GM23338 (cell line): ENCODE data around the gene CGRRF1. TPM values are rescaled to one million over a fixed set of nuclear protein-coding genes. Genes with fewer than 3 reads are reported as not detected.

ENCODE experiments used
- ATAC-seq: fragments of 200-7000 bp; cut with Tn5 transposase; 3 replicates; pipeline ENCODE4 v1.9.1; 2020
- DNase-seq: peaks from one replicate; pipeline ENCODE4 v3.0.0-alpha.2; 2015; ENCODE audit warnings: low spot score
- H2AFZ ChIP-seq: fragments of 200-600 bp; sonication (generic); 2 replicates; pipeline ENCODE4 v1.8.0; 2016; ENCODE audit warnings: antibody characterized with exemption, mild to moderate bottlenecking, moderate library complexity
- H3F3A ChIP-seq: fragments of 200-600 bp; sonication (generic); replicated peaks from 2 replicates; pipeline ENCODE4 v1.8.0; 2017; ENCODE audit warnings: antibody characterized with exemption, mixed run types, low read depth
- H3K27ac ChIP-seq: fragments of 200-600 bp; sonication (generic); 2 replicates; pipeline ENCODE4 v1.6.1; 2016; ENCODE audit warnings: low read depth
- H3K27me3 ChIP-seq: fragments of 200-600 bp; sonication (generic); 2 replicates; pipeline ENCODE4 v1.8.0; 2016; ENCODE audit warnings: mild to moderate bottlenecking, mixed run types, moderate library complexity; ENCODE audit not compliant: insufficient read depth
- H3K36me3 ChIP-seq: fragments of 200-600 bp; sonication (generic); 2 replicates; pipeline ENCODE4 v1.8.0; 2016; ENCODE audit warnings: mild to moderate bottlenecking; ENCODE audit not compliant: insufficient read depth
- H3K4me1 ChIP-seq: fragments of 200-600 bp; sonication (generic); 2 replicates; pipeline ENCODE4 v1.8.0; 2016; ENCODE audit warnings: mild to moderate bottlenecking, moderate library complexity; ENCODE audit not compliant: insufficient read depth
- H3K4me2 ChIP-seq: fragments of 200-600 bp; sonication (generic); 2 replicates; pipeline ENCODE4 v1.7.1; 2017; ENCODE audit warnings: mixed run types
- H3K4me3 ChIP-seq: fragments of 200-600 bp; sonication (generic); 2 replicates; pipeline ENCODE4 v1.6.1; 2016; ENCODE audit warnings: mixed run types
- H3K79me2 ChIP-seq: fragments of 200-600 bp; sonication (generic); replicated peaks from 2 replicates; pipeline ENCODE4 v1.8.0; 2017; ENCODE audit warnings: mild to moderate bottlenecking; ENCODE audit not compliant: insufficient read depth
- H3K9me2 ChIP-seq: fragments of 200-600 bp; sonication (generic); 2 replicates; pipeline ENCODE4 v1.8.0; 2017; ENCODE audit not compliant: insufficient read depth
- H4K20me1 ChIP-seq: fragments of 200-600 bp; sonication (generic); replicated peaks from 2 replicates; pipeline ENCODE4 v1.8.0; 2017; ENCODE audit warnings: mild to moderate bottlenecking; ENCODE audit not compliant: insufficient read depth
- H3K27ac Mint-ChIP-seq: 2 replicates; pipeline ENCODE4 v1.8.0; 2020; ENCODE audit warnings: inconsistent platforms, mild to moderate bottlenecking, moderate library complexity, mixed read lengths
- H3K27me3 Mint-ChIP-seq: 3 replicates; pipeline ENCODE4 v1.8.0; 2022; ENCODE audit warnings: low read depth, mild to moderate bottlenecking, moderate library complexity, mixed read lengths, inconsistent platforms; ENCODE audit not compliant: insufficient read depth, poor library complexity
- H3K36me3 Mint-ChIP-seq: 3 replicates; pipeline ENCODE4 v1.8.0; 2021; ENCODE audit warnings: low read depth, mild to moderate bottlenecking, inconsistent platforms, moderate library complexity, mixed read lengths
- H3K4me1 Mint-ChIP-seq: 3 replicates; pipeline ENCODE4 v1.8.0; 2020; ENCODE audit warnings: mild to moderate bottlenecking, inconsistent platforms, mixed read lengths
- H3K4me3 Mint-ChIP-seq: 3 replicates; pipeline ENCODE4 v1.8.0; 2021; ENCODE audit warnings: moderate library complexity, mild to moderate bottlenecking, inconsistent platforms, mixed read lengths
- H3K9me3 Mint-ChIP-seq: 3 replicates; pipeline ENCODE4 v1.8.0; 2020; ENCODE audit warnings: moderate library complexity, mild to moderate bottlenecking, inconsistent platforms, mixed read lengths
- EZH2phosphoT487 ChIP-seq: fragments of 200-600 bp; sonication (generic); IDR thresholded peaks from one replicate; pipeline ENCODE4 v1.8.1; 2018; ENCODE audit warnings: antibody characterized with exemption; ENCODE audit not compliant: unreplicated experiment
- JUNB ChIP-seq: IDR thresholded peaks from one replicate; pipeline ENCODE4 v1.6.1; 2016; ENCODE audit warnings: antibody characterized with exemption; ENCODE audit not compliant: unreplicated experiment
- POLR2AphosphoS5 ChIP-seq: IDR thresholded peaks from 2 replicates; pipeline ENCODE4 v1.6.1; 2016; ENCODE audit warnings: antibody characterized with exemption, low read depth
- ZNF331 ChIP-seq: fragments of 250-450 bp; sonication (Bioruptor Pico); IDR thresholded peaks from 2 replicates; pipeline ENCODE4 v1.5.0; 2020; ENCODE audit warnings: low read depth, mild to moderate bottlenecking, moderate library complexity
- polyA plus RNA-seq: library from polyadenylated mRNA; unstranded; fragments of >200 nt; fragmentation: Nextera tagmentation; extraction: Ambion mirVana; gene quantifications from 2 replicates; pipeline ENCODE4 v1.2.1, GENCODE V29; 2016
- total RNA-seq: library from RNA; depleted of rRNA; stranded (reverse); fragments of >200 nt; shearing (Covaris generic); gene quantifications from 2 replicates; pipeline ENCODE4 v1.2.3, GENCODE V29; 2014
- TF ChIP-seq, protein P1 (sequence below): fragments of 250-450 bp; sonication (Bioruptor Pico); IDR thresholded peaks from 2 replicates; pipeline ENCODE4 v1.5.0; 2020; ENCODE audit warnings: mild to moderate bottlenecking, moderate library complexity
- TF ChIP-seq, protein P2 (sequence below): IDR thresholded peaks from 2 replicates; pipeline ENCODE4 v1.6.1; 2016; ENCODE audit warnings: antibody characterized with exemption
- TF ChIP-seq, protein P3 (sequence below), 2 experiments: fragments of 200-600 bp in 1 of 2; sonication (generic) in 1 of 2; conservative IDR thresholded peaks; 2 replicates each; pipeline versions ENCODE4 v1.5.1 to v1.6.1; 2016 to 2017; ENCODE audit warnings: antibody characterized with exemption in 2 of 2, low read depth in 2 of 2, mild to moderate bottlenecking in 2 of 2, moderate library complexity in 1 of 2

Gene CGRRF1
- total and polyA plus RNA-seq, 2 experiments from 2014 or later = 18.8 to 28.3 TPM

DNA sequence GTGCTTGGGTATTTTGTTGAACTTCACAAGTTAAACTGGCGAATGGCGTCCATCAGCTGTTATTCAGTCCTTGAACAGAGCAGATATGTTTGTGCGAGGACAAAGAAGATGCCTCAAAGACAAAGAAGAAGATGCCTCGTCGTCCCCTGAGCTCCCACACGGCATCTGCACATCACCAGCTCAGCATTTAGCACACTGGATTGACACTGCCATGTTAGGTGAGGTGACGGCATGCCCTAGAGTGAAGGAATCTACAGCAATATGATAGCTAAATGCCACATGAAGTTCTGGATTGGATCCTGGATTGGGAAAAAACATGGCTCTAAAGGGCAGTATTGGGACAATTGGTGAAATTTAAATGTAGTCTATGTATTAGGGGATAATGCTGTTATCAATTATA is 72.6 kb downstream of the CGRRF1 start (continued):
- TF ChIP-seq, protein P1, sequence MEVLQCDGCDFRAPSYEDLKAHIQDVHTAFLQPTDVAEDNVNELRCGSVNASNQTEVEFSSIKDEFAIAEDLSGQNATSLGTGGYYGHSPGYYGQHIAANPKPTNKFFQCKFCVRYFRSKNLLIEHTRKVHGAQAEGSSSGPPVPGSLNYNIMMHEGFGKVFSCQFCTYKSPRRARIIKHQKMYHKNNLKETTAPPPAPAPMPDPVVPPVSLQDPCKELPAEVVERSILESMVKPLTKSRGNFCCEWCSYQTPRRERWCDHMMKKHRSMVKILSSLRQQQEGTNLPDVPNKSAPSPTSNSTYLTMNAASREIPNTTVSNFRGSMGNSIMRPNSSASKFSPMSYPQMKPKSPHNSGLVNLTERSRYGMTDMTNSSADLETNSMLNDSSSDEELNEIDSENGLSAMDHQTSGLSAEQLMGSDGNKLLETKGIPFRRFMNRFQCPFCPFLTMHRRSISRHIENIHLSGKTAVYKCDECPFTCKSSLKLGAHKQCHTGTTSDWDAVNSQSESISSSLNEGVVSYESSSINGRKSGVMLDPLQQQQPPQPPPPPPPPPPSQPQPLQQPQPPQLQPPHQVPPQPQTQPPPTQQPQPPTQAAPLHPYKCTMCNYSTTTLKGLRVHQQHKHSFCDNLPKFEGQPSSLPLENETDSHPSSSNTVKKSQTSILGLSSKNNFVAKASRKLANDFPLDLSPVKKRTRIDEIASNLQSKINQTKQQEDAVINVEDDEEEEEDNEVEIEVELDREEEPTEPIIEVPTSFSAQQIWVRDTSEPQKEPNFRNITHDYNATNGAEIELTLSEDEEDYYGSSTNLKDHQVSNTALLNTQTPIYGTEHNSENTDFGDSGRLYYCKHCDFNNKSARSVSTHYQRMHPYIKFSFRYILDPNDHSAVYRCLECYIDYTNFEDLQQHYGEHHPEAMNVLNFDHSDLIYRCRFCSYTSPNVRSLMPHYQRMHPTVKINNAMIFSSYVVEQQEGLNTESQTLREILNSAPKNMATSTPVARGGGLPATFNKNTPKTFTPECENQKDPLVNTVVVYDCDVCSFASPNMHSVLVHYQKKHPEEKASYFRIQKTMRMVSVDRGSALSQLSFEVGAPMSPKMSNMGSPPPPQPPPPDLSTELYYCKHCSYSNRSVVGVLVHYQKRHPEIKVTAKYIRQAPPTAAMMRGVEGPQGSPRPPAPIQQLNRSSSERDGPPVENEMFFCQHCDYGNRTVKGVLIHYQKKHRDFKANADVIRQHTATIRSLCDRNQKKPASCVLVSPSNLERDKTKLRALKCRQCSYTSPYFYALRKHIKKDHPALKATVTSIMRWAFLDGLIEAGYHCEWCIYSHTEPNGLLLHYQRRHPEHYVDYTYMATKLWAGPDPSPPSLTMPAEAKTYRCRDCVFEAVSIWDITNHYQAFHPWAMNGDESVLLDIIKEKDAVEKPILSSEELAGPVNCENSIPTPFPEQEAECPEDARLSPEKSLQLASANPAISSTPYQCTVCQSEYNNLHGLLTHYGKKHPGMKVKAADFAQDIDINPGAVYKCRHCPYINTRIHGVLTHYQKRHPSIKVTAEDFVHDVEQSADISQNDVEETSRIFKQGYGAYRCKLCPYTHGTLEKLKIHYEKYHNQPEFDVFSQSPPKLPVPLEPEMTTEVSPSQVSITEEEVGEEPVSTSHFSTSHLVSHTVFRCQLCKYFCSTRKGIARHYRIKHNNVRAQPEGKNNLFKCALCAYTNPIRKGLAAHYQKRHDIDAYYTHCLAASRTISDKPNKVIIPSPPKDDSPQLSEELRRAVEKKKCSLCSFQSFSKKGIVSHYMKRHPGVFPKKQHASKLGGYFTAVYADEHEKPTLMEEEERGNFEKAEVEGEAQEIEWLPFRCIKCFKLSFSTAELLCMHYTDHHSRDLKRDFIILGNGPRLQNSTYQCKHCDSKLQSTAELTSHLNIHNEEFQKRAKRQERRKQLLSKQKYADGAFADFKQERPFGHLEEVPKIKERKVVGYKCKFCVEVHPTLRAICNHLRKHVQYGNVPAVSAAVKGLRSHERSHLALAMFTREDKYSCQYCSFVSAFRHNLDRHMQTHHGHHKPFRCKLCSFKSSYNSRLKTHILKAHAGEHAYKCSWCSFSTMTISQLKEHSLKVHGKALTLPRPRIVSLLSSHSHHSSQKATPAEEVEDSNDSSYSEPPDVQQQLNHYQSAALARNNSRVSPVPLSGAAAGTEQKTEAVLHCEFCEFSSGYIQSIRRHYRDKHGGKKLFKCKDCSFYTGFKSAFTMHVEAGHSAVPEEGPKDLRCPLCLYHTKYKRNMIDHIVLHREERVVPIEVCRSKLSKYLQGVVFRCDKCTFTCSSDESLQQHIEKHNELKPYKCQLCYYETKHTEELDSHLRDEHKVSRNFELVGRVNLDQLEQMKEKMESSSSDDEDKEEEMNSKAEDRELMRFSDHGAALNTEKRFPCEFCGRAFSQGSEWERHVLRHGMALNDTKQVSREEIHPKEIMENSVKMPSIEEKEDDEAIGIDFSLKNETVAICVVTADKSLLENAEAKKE (CRISPR knock-in tag) = no peak
- TF ChIP-seq, protein P2, sequence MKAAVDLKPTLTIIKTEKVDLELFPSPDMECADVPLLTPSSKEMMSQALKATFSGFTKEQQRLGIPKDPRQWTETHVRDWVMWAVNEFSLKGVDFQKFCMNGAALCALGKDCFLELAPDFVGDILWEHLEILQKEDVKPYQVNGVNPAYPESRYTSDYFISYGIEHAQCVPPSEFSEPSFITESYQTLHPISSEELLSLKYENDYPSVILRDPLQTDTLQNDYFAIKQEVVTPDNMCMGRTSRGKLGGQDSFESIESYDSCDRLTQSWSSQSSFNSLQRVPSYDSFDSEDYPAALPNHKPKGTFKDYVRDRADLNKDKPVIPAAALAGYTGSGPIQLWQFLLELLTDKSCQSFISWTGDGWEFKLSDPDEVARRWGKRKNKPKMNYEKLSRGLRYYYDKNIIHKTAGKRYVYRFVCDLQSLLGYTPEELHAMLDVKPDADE = no peak
- TF ChIP-seq ZNF331 (CRISPR knock-in tag) (no peak), POLR2AphosphoS5 (no peak)

DNA sequence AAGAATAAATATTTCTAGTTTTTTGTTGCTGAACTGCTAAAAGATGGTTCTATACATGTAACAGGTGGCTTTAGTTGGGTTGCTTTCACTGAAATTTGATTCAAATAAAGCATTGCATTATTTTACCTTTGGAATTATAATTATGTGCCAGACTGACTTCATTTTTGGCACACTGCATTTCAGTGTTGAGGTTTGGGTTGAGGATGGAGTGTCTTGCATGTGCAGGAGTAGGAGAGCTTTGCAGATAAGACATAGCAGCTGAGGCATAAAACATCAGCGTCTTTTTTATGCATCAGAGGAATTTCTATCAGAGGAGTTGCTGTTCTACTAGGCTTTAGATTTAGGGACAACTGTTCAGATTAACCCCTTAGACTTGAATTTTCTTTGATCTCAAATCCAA is 74.4 kb downstream of the CGRRF1 start:
- Histone ChIP-seq H3F3A (no peaks in the 10 kb centered on the region), H3K36me3 (no peaks in the 10 kb centered on the region), H3K9me2 (no peaks in the 10 kb centered on the region), H3K79me2 (peaks cover 5% of the 10 kb centered on the region; the same call in 1 of the 2 replicates), H3K4me1 (no peaks in the 10 kb centered on the region), H3K4me3 (no peak overlapping the region), H2AFZ (no peak overlapping the region), H3K4me2 (no peak overlapping the region), H3K27me3 (no peaks in the 10 kb centered on the region), H4K20me1 (no peaks in the 10 kb centered on the region), H3K27ac (no peak overlapping the region)
- DNase-seq (no peak), ATAC-seq (no peak)
- Mint-ChIP-seq H3K9me3 (no peaks in the 10 kb centered on the region), H3K4me3 (no peak overlapping the region), H3K27me3 (no peaks in the 10 kb centered on the region), H3K4me1 (no peaks in the 10 kb centered on the region), H3K36me3 (no peaks in the 10 kb centered on the region), H3K27ac (no peak overlapping the region)
- TF ChIP-seq JUNB (no peak), EZH2phosphoT487 (no peak)
- TF ChIP-seq, protein P3, sequence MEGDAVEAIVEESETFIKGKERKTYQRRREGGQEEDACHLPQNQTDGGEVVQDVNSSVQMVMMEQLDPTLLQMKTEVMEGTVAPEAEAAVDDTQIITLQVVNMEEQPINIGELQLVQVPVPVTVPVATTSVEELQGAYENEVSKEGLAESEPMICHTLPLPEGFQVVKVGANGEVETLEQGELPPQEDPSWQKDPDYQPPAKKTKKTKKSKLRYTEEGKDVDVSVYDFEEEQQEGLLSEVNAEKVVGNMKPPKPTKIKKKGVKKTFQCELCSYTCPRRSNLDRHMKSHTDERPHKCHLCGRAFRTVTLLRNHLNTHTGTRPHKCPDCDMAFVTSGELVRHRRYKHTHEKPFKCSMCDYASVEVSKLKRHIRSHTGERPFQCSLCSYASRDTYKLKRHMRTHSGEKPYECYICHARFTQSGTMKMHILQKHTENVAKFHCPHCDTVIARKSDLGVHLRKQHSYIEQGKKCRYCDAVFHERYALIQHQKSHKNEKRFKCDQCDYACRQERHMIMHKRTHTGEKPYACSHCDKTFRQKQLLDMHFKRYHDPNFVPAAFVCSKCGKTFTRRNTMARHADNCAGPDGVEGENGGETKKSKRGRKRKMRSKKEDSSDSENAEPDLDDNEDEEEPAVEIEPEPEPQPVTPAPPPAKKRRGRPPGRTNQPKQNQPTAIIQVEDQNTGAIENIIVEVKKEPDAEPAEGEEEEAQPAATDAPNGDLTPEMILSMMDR (conservative IDR thresholded peaks at IDR 0.05; ENCODE audit: low read depth in 2 of 2) = no peak
- TF ChIP-seq, protein P2 = no peak
